IPS-NIHi7 (cell line): ENCODE results near the gene CCDC3.
"Not testable (repeated sequence)": the region's sequence is repeated elsewhere in the genome, so short reads cannot be mapped to it uniquely, and the experiment has no call there.

Experiments
- DNase-seq: peaks from one replicate; pipeline ENCODE4 v3.0.0; 2012; ENCODE audit warnings: mixed read lengths; ENCODE audit errors: extremely low spot score

The CCDC3 gene

DNA sequence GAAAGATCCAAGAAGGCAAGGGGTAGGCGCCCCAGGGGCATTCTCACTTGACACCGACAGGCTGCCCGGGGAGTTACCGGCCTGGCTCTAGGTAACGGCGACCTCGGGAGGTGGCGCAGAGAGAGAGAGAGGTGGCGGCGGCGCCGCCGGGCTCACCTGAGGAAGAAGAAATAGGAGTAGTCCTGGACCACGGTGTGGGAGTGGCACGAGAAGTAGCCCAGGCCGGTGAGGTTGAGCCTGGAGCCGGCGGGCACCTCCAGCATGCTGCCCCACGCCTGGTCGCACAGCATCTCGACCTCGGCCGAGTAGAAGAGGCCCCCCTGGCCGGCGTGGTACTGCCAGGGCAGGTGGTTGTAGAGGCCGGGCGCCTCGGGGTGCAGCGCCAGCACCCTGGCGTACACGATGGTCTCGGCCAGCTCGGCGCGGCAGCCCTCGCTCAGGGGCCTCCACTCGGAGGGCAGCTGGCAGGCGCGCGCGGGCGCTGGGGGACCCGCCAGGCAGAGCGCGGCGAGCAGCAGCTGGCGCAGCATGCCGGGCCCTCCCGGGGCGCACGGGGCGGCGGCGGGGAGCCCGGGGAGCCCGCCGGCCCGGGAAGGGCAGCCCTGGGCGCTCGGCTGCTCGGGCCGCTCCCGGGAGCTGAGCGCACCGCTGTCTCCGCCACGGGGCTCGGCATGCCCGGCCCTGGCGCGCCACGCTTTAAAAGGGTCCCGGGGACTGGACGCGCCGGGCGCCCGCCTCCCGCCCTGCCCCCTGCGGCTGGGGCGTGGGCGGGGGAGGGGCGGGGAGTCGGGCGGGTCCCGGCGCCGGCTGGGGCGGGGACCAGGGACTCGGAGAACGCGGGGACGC lies at the start of gene CCDC3:
TSS of gene CCDC3 (minus strand) at position 673 of the 846 bp plus-strand sequence. CDS start at position 530, 143 bp downstream.
- DNase-seq: peak; percentile 70

DNA sequence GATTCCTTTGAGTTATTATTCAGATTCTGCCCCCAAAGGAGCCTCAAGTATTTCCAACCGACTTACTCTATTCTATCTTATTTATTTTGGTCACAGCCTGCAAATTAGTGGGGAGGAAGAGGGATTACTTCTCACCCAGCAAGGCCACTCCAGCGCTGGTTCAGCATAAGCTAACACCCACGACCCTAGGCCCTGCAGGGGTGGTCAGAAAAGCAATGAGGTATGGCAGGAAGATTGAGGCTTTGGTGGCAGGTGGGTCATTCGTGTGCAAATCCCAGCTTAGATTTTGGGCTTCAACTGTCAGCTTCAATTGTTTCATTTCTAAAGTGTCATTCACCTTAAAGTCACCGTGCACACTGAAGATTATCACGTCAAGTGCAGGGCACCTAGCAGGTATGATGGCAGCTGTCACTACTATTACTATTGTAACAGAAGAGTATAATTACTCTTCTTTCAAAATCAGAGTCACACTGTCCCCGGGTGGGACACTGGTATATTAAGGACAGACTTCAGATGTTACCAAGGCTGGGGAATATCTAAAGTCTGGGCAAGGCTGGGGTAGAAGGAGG lies 49.7 kb upstream of the CCDC3 start:
- no peak for DNase-seq

DNA sequence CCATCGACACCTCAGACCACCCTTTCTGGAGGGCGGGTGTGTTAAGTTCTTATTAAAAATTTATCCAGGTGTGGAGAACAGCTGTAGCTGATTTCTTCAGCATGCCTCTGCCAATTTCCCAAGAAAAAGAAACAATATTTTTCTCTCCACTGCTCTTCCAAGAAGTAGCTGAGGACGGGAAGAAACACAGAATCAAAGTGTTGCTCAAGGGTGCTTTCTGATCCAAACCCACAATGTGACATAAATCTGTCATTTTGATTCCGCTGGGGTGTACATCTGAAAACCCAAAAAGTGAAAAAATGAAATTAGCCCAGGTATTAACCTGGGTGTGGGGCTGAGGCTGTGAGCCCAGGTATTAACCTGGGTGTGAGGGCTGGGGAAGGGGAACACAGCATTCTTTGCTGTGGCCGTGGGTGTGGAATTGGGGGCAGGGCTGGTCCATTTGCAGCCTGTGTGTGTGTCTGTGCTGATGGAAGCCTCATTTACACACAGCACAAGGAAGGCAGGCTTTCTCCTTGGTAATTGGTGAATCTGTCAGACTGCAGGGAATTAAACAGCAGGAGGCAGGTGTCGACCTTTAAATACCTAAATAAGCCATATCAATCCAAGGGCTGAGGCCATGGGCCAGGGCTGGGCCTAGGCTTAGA lies 48.4 kb upstream of the CCDC3 start:
- DNase-seq: no peak

DNA sequence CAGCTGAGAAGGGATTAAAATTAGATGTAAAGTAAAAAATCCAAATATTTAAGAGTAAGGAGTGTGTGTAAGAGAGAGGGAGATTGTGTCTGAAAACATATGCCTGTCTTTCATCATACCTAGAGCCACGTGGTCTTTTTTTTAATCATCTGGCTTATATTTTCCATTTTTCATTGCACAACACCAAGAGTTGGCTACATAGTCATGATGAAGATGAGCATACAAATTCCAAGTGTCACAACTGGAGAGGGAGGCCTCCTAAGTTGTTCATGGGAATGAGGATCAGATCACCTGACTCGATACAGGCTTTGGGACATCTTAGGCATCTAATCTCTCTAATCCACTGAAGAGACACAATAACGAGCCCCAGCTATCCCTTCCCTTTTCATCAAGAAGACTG lies 47.2 kb upstream of the CCDC3 start:
- DNase-seq: no peak

DNA sequence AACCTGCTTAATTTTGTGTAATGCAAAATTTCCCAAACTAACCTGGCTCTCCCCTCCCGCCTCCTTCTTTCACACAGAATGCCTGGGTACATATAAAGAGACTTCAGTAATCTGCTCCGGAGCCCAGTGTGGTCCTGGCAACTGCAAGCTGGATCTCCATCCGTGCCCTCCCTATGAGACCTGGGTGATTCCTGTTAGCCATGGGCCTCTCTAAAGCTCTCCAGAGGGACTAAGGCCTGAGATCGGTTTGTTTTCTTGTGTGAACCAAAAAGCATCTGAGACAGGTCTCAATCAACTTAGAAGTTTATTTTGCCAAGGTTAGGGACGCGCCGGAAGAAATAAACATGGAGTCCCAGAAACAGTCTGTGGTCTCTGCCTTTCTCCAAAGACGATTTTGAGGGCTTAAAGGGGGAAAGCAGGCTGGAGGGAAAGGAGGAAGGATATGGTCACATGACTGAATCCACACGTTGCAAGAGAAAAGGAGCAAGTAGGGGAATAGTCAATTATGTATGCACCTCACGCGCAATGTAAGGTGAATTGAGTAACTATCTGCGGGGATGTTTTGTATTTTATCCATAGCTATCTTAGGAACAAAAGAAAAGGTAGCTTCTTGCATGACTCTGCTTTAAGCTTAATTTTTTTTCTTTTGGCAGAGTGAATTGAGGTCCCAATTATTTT lies 46.2 kb upstream of the CCDC3 start:
- no peak for DNase-seq

GRCh38 chr10:13046851-13047528 lies 45.5 kb upstream of the CCDC3 start:
- DNase-seq: no peak

- no peak for DNase-seq
Observed at GRCh38 chr10:13043520-13043919, 42.0 kb upstream of the CCDC3 start.

DNA sequence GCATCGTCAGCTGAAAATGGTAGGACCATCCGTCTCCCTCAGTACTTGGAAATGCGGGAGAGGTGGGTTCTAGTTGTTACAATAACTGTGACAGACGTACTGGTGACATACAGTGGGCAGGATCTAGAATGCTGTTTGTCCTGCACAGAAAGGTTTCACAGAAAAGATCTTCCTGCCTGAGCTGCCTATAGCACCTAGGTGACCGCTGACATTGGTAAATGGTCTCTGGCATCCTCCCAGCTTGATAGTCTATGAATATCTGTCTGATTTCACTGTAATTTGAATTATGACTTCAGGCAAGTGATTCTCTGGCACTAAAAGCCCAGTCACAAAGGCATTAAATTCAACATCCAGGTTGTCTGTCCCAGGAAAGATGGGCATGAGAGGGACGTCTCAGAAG lies 38.2 kb upstream of the CCDC3 start:
- no peak for DNase-seq

- DNase-seq: no peak
Observed at GRCh38 chr10:13038391-13038790, 36.9 kb upstream of the CCDC3 start.

DNA sequence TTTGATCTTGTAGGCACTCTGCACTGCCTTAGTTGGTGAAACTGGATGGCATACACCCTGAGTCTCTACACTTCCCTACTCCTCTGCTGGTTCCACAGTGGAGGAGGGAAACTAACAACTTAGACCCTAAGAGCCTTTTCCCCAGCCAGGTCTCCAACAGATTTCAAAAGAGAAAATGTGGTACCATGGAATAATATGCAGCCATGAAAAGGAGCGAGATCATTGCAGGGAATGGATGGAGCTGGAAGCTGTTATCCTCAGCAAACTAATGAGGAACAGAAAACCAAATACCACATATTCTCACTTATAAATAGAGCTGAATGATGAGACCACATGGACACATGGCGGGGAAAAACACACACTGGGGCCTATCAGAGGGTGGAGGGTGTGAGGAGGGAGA lies 36.3 kb upstream of the CCDC3 start:
- no peak for DNase-seq

- DNase-seq: no peak
Observed at GRCh38 chr10:13036841-13037240, 35.3 kb upstream of the CCDC3 start.

- not testable (repeated sequence) for DNase-seq
Observed at GRCh38 chr10:13035731-13036130, 34.2 kb upstream of the CCDC3 start.

- no peak for DNase-seq
Observed at GRCh38 chr10:13026873-13027272, 25.4 kb upstream of the CCDC3 start.

GRCh38 chr10:13023754-13024153 lies 22.2 kb upstream of the CCDC3 start:
- no peak for DNase-seq

DNA sequence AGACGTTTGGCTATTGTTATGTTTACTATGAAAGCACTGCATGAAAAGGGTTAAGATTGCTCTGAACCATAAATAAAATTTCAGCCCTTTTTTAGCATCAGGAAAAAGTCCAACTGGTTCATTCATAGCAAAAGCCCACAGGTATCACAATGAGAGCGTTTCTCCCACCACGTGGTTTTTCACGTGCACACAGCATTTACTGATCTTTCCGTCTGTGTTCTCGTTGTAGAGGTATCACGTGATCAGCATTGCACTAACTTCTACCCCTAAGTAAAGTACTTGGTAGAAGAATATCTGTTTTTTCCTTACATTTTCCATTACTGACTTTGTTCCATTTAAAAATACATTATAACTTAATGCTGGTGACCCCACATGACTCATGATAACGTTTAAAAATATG lies 17.8 kb upstream of the CCDC3 start:
- no peak for DNase-seq

DNA sequence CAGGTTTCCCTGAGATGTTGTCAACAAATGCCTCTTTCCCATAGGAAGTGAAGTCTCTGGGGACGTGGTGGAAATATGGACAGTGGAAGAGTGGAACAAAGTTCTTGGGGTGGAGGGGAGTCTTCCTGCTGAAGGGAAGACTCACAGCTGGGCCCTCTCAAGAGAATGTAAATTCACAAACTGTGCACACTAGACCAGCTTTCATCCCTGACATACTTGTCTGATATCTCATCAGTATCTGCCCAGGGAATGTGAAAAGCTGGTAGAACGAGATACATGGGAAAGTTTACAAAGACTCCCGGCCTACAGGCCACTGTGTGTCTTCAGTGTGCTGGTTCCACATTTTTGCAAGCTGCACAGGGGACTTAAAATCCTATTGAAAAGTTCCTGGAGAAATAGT lies 16.7 kb upstream of the CCDC3 start:
- DNase-seq: no peak

DNA sequence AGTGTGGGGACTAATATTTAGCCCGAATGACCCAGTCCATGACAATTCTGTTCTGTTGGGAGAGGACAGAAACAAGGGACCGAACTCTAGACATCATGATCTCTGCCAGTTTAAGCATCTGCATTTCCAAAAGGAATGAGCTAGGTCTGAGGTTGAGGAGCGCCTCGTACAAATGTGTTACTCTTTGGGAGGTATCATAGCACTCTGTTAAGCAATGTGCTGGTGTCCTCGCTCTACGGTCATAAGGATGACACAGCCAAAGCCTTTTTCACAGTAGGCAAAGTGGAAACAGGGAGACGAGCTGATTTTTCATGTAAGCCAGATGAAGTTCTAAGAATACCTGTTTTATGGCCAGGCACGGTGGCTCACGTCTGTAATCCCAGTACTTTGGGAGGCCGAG lies 15.4 kb upstream of the CCDC3 start:
- DNase-seq: no peak

GRCh38 chr10:13016426-13016825 lies 14.9 kb upstream of the CCDC3 start:
- no peak for DNase-seq

DNA sequence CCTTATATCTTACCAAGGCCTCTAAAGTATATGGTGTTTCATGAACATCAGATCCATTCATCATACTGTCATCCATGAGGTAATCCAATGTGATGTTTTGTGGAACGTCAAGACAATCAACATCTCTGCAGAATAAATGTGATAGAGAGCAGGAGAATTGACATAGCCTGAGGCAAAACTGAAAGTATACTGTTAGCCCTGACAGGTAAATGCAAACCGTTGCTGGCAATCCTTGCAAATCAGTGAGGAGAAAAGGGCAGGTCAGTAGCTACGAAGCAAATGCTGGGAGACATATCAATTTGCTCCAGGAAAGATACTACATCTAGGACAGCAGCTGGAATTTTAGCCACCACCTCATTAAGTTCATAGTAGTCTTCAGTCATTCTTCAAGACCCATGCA lies 4.5 kb upstream of the CCDC3 start:
- DNase-seq: no peak

- no peak for DNase-seq
Observed at GRCh38 chr10:13003759-13004158, 2.2 kb upstream of the CCDC3 start.

- no peak for DNase-seq
Observed at GRCh38 chr10:13003004-13003403, 1.5 kb upstream of the CCDC3 start.

DNA sequence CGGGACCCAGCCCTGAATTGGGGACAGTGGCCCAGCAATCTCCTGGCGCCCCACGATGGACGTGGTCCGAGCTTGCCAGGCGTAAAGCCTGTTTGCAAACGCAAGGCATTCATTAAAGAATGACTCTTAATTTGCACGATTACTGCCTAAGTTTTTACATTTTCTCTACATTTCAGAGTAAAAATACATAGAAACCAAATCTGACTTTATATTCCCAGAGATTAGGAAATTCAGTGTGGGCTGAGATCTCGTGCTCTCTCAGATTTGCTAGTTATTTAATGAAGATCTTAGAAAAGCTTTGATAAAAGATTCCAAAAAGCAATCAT lies 337 bp upstream of the CCDC3 start:
- no peak for DNase-seq
